Peyer's patch (tissue), 4 donors: ENCODE results near the gene KIRREL3. TPM values are rescaled to one million over a fixed set of nuclear protein-coding genes. Genes with fewer than 3 reads are reported as not detected.

Source experiments
- DNase-seq, 3 donors: peaks; one replicate each; pipeline ENCODE4 v3.0.0-alpha.2; 2017 to 2019
- H3K27ac ChIP-seq, 4 donors: fragments of 200-600 bp; sonication (generic); one replicate each; pipeline ENCODE4 v1.5.1; 2016 to 2019
- H3K27me3 ChIP-seq, 2 donors: fragments of 200-600 bp; sonication (generic); one replicate each; pipeline ENCODE4 v1.5.1; 2019
- H3K36me3 ChIP-seq, 3 donors: fragments of 200-600 bp; sonication (generic); one replicate each; pipeline ENCODE4 v1.5.1; 2016 to 2019
- H3K4me1 ChIP-seq, 4 donors: fragments of 200-600 bp; sonication (generic); one replicate each; pipeline ENCODE4 v1.5.1; 2016 to 2019
- H3K4me3 ChIP-seq, 4 donors: fragments of 200-600 bp; sonication (generic); 1 replicate in 3 of 4; 2 replicates in 1 of 4; pipeline ENCODE4 v1.5.1; 2016 to 2019; ENCODE audit warnings: mild to moderate bottlenecking in 1 of 4
- H3K9me3 ChIP-seq, 4 donors: fragments of 200-600 bp; sonication (generic); one replicate each; pipeline ENCODE4 v1.5.1; 2016 to 2019; ENCODE audit warnings: mild to moderate bottlenecking in 1 of 4
- CTCF ChIP-seq, 6 experiments: fragments of 450-650 bp in 4 of 6; fragments of 200-600 bp in 2 of 6; sonication (generic) in 1 of 6; IDR thresholded peaks; one replicate each; pipeline ENCODE4 v1.5.1; 2017 to 2019; ENCODE audit warnings: antibody characterized with exemption in 6 of 6, mild to moderate bottlenecking in 3 of 6, moderate library complexity in 1 of 6
- POLR2A ChIP-seq, 2 donors: fragments of 450-650 bp; IDR thresholded peaks; one replicate each; pipeline ENCODE4 v1.5.1; 2017; ENCODE audit warnings: antibody characterized with exemption in 2 of 2, mild to moderate bottlenecking in 2 of 2, moderate library complexity in 2 of 2
- total RNA-seq, 4 donors: library from RNA; depleted of rRNA; stranded (reverse); fragments of >200 nt; gene quantifications; one replicate each; pipeline ENCODE4 v1.1.0, GENCODE V29; 2016

KIRREL3 gene
- total RNA-seq, 4 donors from 2014 or later: 0.83 TPM; not detected in 3

- Histone ChIP-seq H3K27me3 (no peaks in the 10 kb centered on the region), H3K27ac (no peak overlapping the region), H3K9me3 (no peaks in the 10 kb centered on the region), H3K4me3 (no peak overlapping the region), H3K36me3 (no peaks in the 10 kb centered on the region), H3K4me1 (no peaks in the 10 kb centered on the region)
- DNase-seq: no peak
- no peak for TF ChIP-seq CTCF (IDR thresholded peaks at IDR 0.05)
- TF ChIP-seq POLR2A (IDR thresholded peaks at IDR 0.05): no peak
These were observed 554.0 kb downstream of the KIRREL3 start for GRCh38 chr11:126446581-126446980.

- no peak overlapping the region for H3K4me3 ChIP-seq
- H3K27ac ChIP-seq: no peak overlapping the region
- no peaks in the 10 kb centered on the region for H3K4me1 ChIP-seq
- H3K36me3 ChIP-seq: no peaks in the 10 kb centered on the region
- H3K9me3 ChIP-seq: no peaks in the 10 kb centered on the region
- DNase-seq: no peak
- H3K27me3 ChIP-seq: no peaks in the 10 kb centered on the region
- TF ChIP-seq POLR2A (IDR thresholded peaks at IDR 0.05) (no peak), CTCF (IDR thresholded peaks at IDR 0.05) (no peak)
These were observed 556.5 kb downstream of the KIRREL3 start for GRCh38 chr11:126444072-126444471.

GRCh38 chr11:126443120-126443519 lies 557.5 kb downstream of the KIRREL3 start:
- no peaks in the 10 kb centered on the region for H3K4me1 ChIP-seq
- no peaks in the 10 kb centered on the region for H3K36me3 ChIP-seq
- DNase-seq: no peak
- no peaks in the 10 kb centered on the region for H3K9me3 ChIP-seq
- no peak overlapping the region for H3K27ac ChIP-seq
- no peak for TF ChIP-seq POLR2A (IDR thresholded peaks at IDR 0.05)
- TF ChIP-seq CTCF (IDR thresholded peaks at IDR 0.05): no peak
- no peaks in the 10 kb centered on the region for H3K27me3 ChIP-seq
- no peak overlapping the region for H3K4me3 ChIP-seq

DNA sequence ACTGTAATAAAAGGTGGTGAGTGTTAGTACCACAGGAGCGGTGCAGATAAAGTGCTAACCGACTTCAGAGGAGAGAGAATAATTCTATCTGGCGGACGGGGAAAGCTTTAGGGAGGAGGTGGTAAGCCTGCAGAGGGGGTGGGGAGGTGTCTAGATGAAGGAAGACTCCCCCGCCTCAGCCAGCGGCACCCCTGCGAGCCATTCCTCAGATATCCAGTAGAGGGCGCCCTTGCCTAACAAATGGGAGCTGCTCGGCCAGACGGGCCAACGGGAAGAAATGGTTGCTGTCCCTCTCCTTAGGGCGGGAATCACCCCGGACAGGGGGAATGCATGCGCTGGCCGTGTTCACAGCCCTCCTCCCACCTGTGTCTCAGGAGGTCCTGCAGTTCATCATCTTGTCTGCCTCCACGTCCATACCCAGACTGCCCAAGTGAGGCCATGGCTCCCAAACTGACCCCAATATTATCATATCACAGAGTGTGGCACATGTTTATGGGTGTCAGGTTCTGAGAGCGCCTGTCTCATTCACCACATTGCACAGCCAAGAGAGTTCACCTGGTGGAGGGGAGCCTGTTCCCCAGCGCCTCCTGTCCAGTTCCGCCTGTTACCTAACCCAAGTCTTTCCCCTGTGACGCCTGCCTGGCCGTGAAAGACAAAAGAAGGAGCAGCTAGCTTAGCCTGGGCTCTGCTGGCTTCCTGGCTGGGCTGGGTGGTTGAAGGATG lies 559.6 kb downstream of the KIRREL3 start:
- Histone ChIP-seq H3K4me1 (no peaks in the 10 kb centered on the region), H3K27ac (no peak overlapping the region), H3K36me3 (no peaks in the 10 kb centered on the region), H3K4me3 (no peak overlapping the region), H3K27me3 (no peaks in the 10 kb centered on the region), H3K9me3 (no peaks in the 10 kb centered on the region)
- no peak for TF ChIP-seq POLR2A (IDR thresholded peaks at IDR 0.05)
- peak; percentile 70 to 95 (median 88) for TF ChIP-seq CTCF (IDR thresholded peaks at IDR 0.05)
- DNase-seq: peak; percentile 60 to 83 (median 81)

- no peaks in the 10 kb centered on the region for H3K36me3 ChIP-seq
- no peaks in the 10 kb centered on the region for H3K4me1 ChIP-seq
- H3K4me3 ChIP-seq: no peak overlapping the region
- TF ChIP-seq CTCF (IDR thresholded peaks at IDR 0.05) (no peak), POLR2A (IDR thresholded peaks at IDR 0.05) (no peak)
- no peaks in the 10 kb centered on the region for H3K27me3 ChIP-seq
- H3K27ac ChIP-seq: no peak overlapping the region
- no peaks in the 10 kb centered on the region for H3K9me3 ChIP-seq
- DNase-seq: no peak
These were observed 560.3 kb downstream of the KIRREL3 start for GRCh38 chr11:126440276-126440675.
